SIG-M5 treated with dmso at 0.1 percent for 504 hours (cell line): ENCODE data around the gene TEX54.
"Not testable (repeated sequence)": the region's sequence is repeated elsewhere in the genome, so short reads cannot be mapped to it uniquely, and the experiment has no call there.

Experiments used
- DNase-seq: peaks from one replicate; lab custom pipeline; 2025; ENCODE audit not compliant: unreplicated experiment; lab: John Stamatoyannopoulos, UW

Gene TEX54

GRCh38 chr11:62835336-62835735, 2.7 kb upstream of the TEX54 start:
- DNase-seq: no peak

GRCh38 chr11:62831520-62832335, 913 bp downstream of the TEX54 start, which contains the start of gene STX5:
TSS of gene STX5 (minus strand) at chr11:62832051. CDS start at chr11:62831243, 808 bp downstream.
- DNase-seq: peak; percentile 96

GRCh38 chr11:62830904-62831519, 1.6 kb downstream of the TEX54 start:
- peak; percentile 65 for DNase-seq

- not testable (repeated sequence) for DNase-seq
These were observed 4.5 kb downstream of the TEX54 start for GRCh38 chr11:62828130-62828529.

- no peak for DNase-seq
These were observed 9.0 kb downstream of the TEX54 start for GRCh38 chr11:62823677-62824076.

- DNase-seq: no peak
These were observed 15.5 kb downstream of the TEX54 start for GRCh38 chr11:62817129-62817528.

- DNase-seq: peak; percentile 89
These were observed 16.1 kb downstream of the TEX54 start for GRCh38 chr11:62816557-62816956.

- no peak for DNase-seq
These were observed 21.0 kb downstream of the TEX54 start for GRCh38 chr11:62811659-62812058.

- no peak for DNase-seq
These were observed 21.9 kb downstream of the TEX54 start for GRCh38 chr11:62810748-62811147.

- DNase-seq: peak; percentile 82
These were observed 26.0 kb downstream of the TEX54 start for GRCh38 chr11:62806611-62807121.

- peak; percentile 20 for DNase-seq
These were observed 26.6 kb downstream of the TEX54 start for GRCh38 chr11:62805961-62806441.

GRCh38 chr11:62805076-62805892, 27.4 kb downstream of the TEX54 start, which contains the start of gene NXF1:
TSS of gene NXF1 (minus strand) at chr11:62805440. CDS start at chr11:62805356, 84 bp downstream.
- DNase-seq: peak; percentile 87

GRCh38 chr11:62804310-62805075, 28.1 kb downstream of the TEX54 start:
- no peak for DNase-seq

- DNase-seq: no peak
These were observed 31.6 kb downstream of the TEX54 start for GRCh38 chr11:62801071-62801470.

GRCh38 chr11:62799486-62799885, 33.2 kb downstream of the TEX54 start:
- DNase-seq: no peak

- no peak for DNase-seq
These were observed 36.4 kb downstream of the TEX54 start for GRCh38 chr11:62796281-62796680.

- DNase-seq: no peak
These were observed 38.4 kb downstream of the TEX54 start for GRCh38 chr11:62794201-62794775.

GRCh38 chr11:62792202-62792575, 40.5 kb downstream of the TEX54 start:
- no peak for DNase-seq

- peak; percentile 78 for DNase-seq
These were observed 41.0 kb downstream of the TEX54 start, which contains the start of gene TMEM223 for GRCh38 chr11:62791501-62792201. TSS of gene TMEM223 (minus strand) at chr11:62792006. CDS start at chr11:62791994, 12 bp downstream.
